Stomach (tissue), 4 donors: Measurements from ENCODE around the gene PINK1.

Experiments used
- EP300 ChIP-seq: sonication (generic); formaldehyde crosslinking; IDR thresholded peaks from one replicate; pipeline ENCODE4 v1.6.1; 2017; ENCODE audit warnings: antibody characterized with exemption
- POLR2A ChIP-seq, 4 donors: fragments of 450-650 bp; IDR thresholded peaks; one replicate each; pipeline ENCODE4 v1.6.1; 2016; ENCODE audit warnings: antibody characterized with exemption in 4 of 4, control low read depth in 2 of 4, mild to moderate bottlenecking in 1 of 4, moderate library complexity in 1 of 4
- POLR2AphosphoS5 ChIP-seq, 3 donors: sonication (generic); formaldehyde crosslinking; IDR thresholded peaks; one replicate each; pipeline ENCODE4 v1.6.1; 2016; ENCODE audit warnings: antibody characterized with exemption in 3 of 3
- TF ChIP-seq, protein P1 (sequence below), 7 experiments: fragments of 450-650 bp in 4 of 7; fragments of 200-600 bp in 3 of 7; sonication (generic) in 3 of 7; IDR thresholded peaks; one replicate each; pipeline ENCODE4 v1.5.1; 2016 to 2019; ENCODE audit warnings: antibody characterized with exemption in 7 of 7, control low read depth in 2 of 7, mild to moderate bottlenecking in 1 of 7

DNA sequence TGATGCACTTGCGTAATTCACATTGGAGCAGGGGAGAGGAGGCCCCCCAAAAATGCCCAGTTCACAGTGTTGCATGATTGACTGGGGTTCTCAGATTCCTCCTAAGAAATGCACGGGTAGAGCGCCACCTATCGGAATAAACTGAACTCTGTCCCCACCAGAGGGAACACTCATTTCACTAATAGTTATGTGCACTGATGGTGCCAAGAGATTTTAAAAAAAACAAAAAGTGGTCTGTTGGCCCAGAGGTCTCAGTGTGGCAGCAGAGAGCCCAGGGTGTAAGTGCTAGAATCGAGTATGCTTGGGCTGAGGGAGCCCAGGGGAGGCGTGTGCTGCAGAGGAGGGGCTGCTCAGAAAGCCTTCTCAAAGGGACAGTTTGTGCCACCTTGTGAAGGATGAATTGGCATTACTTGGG, 6.9 kb downstream of the PINK1 start:
- TF ChIP-seq, protein P1, sequence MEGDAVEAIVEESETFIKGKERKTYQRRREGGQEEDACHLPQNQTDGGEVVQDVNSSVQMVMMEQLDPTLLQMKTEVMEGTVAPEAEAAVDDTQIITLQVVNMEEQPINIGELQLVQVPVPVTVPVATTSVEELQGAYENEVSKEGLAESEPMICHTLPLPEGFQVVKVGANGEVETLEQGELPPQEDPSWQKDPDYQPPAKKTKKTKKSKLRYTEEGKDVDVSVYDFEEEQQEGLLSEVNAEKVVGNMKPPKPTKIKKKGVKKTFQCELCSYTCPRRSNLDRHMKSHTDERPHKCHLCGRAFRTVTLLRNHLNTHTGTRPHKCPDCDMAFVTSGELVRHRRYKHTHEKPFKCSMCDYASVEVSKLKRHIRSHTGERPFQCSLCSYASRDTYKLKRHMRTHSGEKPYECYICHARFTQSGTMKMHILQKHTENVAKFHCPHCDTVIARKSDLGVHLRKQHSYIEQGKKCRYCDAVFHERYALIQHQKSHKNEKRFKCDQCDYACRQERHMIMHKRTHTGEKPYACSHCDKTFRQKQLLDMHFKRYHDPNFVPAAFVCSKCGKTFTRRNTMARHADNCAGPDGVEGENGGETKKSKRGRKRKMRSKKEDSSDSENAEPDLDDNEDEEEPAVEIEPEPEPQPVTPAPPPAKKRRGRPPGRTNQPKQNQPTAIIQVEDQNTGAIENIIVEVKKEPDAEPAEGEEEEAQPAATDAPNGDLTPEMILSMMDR (IDR thresholded peaks at IDR 0.05): peak in 5 of 7 experiments; percentile 49 to 80 (median 59)
- TF ChIP-seq EP300 (no peak), POLR2A (IDR thresholded peaks at IDR 0.05) (no peak), POLR2AphosphoS5 (IDR thresholded peaks at IDR 0.05) (no peak)
